ENCODE results near the gene AP1B1.

DNA sequence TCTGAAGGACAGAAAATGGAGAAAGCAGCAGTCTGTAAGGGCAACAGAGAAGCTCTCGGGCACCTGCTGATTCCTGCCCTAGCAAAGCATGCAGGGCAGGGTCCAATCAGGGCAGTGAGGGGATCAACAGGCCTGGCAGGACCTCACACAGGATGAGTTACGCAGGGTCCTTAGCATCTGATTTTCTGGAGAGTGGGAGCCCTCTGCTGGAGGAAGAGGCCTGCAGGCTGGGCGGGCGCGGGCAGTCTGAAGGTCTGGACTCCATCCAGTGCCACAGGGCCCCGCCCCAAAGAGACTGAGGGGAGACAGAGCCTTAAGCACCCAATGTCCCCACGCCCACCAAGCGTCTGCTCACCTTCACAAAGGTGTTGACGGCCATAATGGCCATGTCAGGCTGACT, 28.9 kb downstream of the AP1B1 start:
- TF ChIP-seq, protein P1, sequence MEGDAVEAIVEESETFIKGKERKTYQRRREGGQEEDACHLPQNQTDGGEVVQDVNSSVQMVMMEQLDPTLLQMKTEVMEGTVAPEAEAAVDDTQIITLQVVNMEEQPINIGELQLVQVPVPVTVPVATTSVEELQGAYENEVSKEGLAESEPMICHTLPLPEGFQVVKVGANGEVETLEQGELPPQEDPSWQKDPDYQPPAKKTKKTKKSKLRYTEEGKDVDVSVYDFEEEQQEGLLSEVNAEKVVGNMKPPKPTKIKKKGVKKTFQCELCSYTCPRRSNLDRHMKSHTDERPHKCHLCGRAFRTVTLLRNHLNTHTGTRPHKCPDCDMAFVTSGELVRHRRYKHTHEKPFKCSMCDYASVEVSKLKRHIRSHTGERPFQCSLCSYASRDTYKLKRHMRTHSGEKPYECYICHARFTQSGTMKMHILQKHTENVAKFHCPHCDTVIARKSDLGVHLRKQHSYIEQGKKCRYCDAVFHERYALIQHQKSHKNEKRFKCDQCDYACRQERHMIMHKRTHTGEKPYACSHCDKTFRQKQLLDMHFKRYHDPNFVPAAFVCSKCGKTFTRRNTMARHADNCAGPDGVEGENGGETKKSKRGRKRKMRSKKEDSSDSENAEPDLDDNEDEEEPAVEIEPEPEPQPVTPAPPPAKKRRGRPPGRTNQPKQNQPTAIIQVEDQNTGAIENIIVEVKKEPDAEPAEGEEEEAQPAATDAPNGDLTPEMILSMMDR (IDR thresholded peaks at IDR 0.05) = no peak
- no peak for TF ChIP-seq EZH2 (IDR thresholded peaks at IDR 0.05; ENCODE audit: borderline replicate concordance, insufficient read depth, low read depth, low read length, poor library complexity, severe bottlenecking)

Data from B cell (primary cell).